GM12878 (cell line): ENCODE measurements around the gene GPR107. TPM values are rescaled to one million over a fixed set of nuclear protein-coding genes. Genes with fewer than 3 reads are reported as not detected.

ENCODE experiments used
- ATAC-seq: fragments of 200-7000 bp; cut with Tn5 transposase; 3 replicates; pipeline ENCODE4 v1.9.1; 2020; ENCODE audit warnings: mild to moderate bottlenecking, moderate library complexity
- BruUV-seq: library from RNA; stranded (reverse); fragments of 400-500 nt; replicated peaks from 2 replicates; lab custom pipeline; 2021; lab: Mats Ljungman, UMichigan
- CTCF ChIA-PET: fragments of 300-600 bp; sonication (Branson Sonifier 250); formaldehyde crosslinking; extraction: SDS; loops from one replicate; lab custom pipeline; 2021; ENCODE audit warnings: inconsistent platforms; lab: Yijun Ruan, JAX
- POLR2A ChIA-PET: fragments of 350-600 bp; formaldehyde crosslinking; extraction: SDS; loops from one replicate; lab custom pipeline; 2021; ENCODE audit warnings: inconsistent platforms; lab: Charles Lee
- RAD21 ChIA-PET: fragments of 300-600 bp; sonication (Branson Sonifier 250); formaldehyde crosslinking; loops from one replicate; lab custom pipeline; 2023; ENCODE audit warnings: antibody characterized with exemption; ENCODE audit not compliant: unreplicated experiment; lab: Charles Lee
- SMC1A ChIA-PET: fragments of 300-600 bp; sonication (Branson Sonifier 250); formaldehyde crosslinking; loops from one replicate; lab custom pipeline; 2023; ENCODE audit not compliant: unreplicated experiment, uncharacterized antibody; lab: Charles Lee
- DNase-seq: peaks from one replicate; pipeline ENCODE4 v3.0.0-alpha.2; 2011; ENCODE audit warnings: low read depth, low spot score
- FAIRE-seq: peaks from 3 replicates; lab custom pipeline; 2011; peaks lifted over from hg19 to GRCh38; lab: Jason Lieb, UNC
- H2AFZ ChIP-seq: 2 replicates; pipeline ENCODE4 v1.6.0; 2011; ENCODE audit warnings: low read depth, low read length, control low read depth; ENCODE audit not compliant: control insufficient read depth
- H3K27ac ChIP-seq: 2 replicates; pipeline ENCODE4 v1.5.1; 2011; ENCODE audit warnings: control low read depth; ENCODE audit not compliant: control insufficient read depth, insufficient read depth
- H3K27me3 ChIP-seq, 2 experiments: replicated peaks in 1 of 2; 2 replicates each; pipeline versions ENCODE4 v1.6.0 to v1.6.1; 2011; ENCODE audit warnings: low read length in 1 of 2; ENCODE audit not compliant: control insufficient read depth in 2 of 2, insufficient read depth in 2 of 2
- H3K36me3 ChIP-seq, 2 experiments: 2 replicates each; pipeline ENCODE4 v1.5.1; 2011; ENCODE audit warnings: low read length in 1 of 2; ENCODE audit not compliant: control insufficient read depth in 2 of 2, insufficient read depth in 2 of 2
- H3K4me1 ChIP-seq: 2 replicates; pipeline ENCODE4 v1.6.1; 2011; ENCODE audit warnings: mild to moderate bottlenecking, low read length, moderate library complexity, mixed read lengths; ENCODE audit not compliant: control insufficient read depth, insufficient read depth
- H3K4me2 ChIP-seq: 2 replicates; pipeline ENCODE4 v1.6.0; 2011; ENCODE audit warnings: control low read depth; ENCODE audit not compliant: control insufficient read depth, insufficient read depth
- H3K4me3 ChIP-seq: fragments of 200-600 bp; sonication (generic); 2 replicates; pipeline ENCODE4 v1.5.1; 2016
- H3K79me2 ChIP-seq: 2 replicates; pipeline ENCODE4 v1.6.0; 2011; ENCODE audit warnings: low read length; ENCODE audit not compliant: control insufficient read depth, insufficient read depth
- H3K9ac ChIP-seq: 2 replicates; pipeline ENCODE4 v1.8.0; 2011; ENCODE audit warnings: low read length, control low read depth, mixed read lengths; ENCODE audit not compliant: control insufficient read depth, insufficient read depth
- H3K9me3 ChIP-seq: replicated peaks from 3 replicates; pipeline ENCODE4 v1.5.1; 2011; ENCODE audit warnings: mild to moderate bottlenecking, low read length; ENCODE audit not compliant: control insufficient read depth, insufficient read depth
- H4K20me1 ChIP-seq: 2 replicates; pipeline ENCODE4 v1.6.0; 2011; ENCODE audit not compliant: control insufficient read depth, insufficient read depth
- ATF7 ChIP-seq: fragments of 450-650 bp; IDR thresholded peaks from 2 replicates; pipeline ENCODE4 v1.6.1; 2016; ENCODE audit warnings: low read depth, mild to moderate bottlenecking
- CHD2 ChIP-seq: IDR thresholded peaks from 2 replicates; pipeline ENCODE4 v1.6.1; 2011; ENCODE audit warnings: low read depth, low read length, improper control_type of control experiment, borderline replicate concordance
- GATAD2B ChIP-seq: fragments of 450-650 bp; conservative IDR thresholded peaks from 2 replicates; pipeline ENCODE4 v1.6.1; 2017; ENCODE audit warnings: low read depth, mild to moderate bottlenecking, moderate library complexity
- HDAC2 ChIP-seq: fragments of 200-600 bp; sonication (generic); IDR thresholded peaks from 2 replicates; pipeline ENCODE4 v1.6.1; 2017
- IKZF1 ChIP-seq: fragments of 450-650 bp; conservative IDR thresholded peaks from 2 replicates; pipeline ENCODE4 v1.6.1; 2017; ENCODE audit warnings: antibody characterized with exemption, mild to moderate bottlenecking
- KLF5 ChIP-seq: fragments of 450-650 bp; IDR thresholded peaks from 2 replicates; pipeline ENCODE4 v1.6.1; 2014; ENCODE audit warnings: mild to moderate bottlenecking; ENCODE audit not compliant: partially characterized antibody
- MEF2B ChIP-seq: fragments of 450-650 bp; IDR thresholded peaks from 2 replicates; pipeline ENCODE4 v1.6.1; 2018; ENCODE audit warnings: mild to moderate bottlenecking, moderate library complexity; ENCODE audit not compliant: partially characterized antibody, poor library complexity, severe bottlenecking
- MXI1 ChIP-seq: fragments of 150-350 bp; IDR thresholded peaks from 2 replicates; pipeline ENCODE4 v1.6.1; 2011; ENCODE audit warnings: low read depth, mild to moderate bottlenecking, inconsistent platforms, low read length, improper control_type of control experiment
- NKRF ChIP-seq: fragments of 450-650 bp; conservative IDR thresholded peaks from 2 replicates; pipeline ENCODE4 v1.6.1; 2017; ENCODE audit warnings: mild to moderate bottlenecking, moderate library complexity
- STAT3 ChIP-seq: IDR thresholded peaks from 2 replicates; pipeline ENCODE4 v1.6.1; 2011; ENCODE audit warnings: low read depth, low read length, improper control_type of control experiment
- ZNF207 ChIP-seq: fragments of 450-650 bp; IDR thresholded peaks from 2 replicates; pipeline ENCODE4 v1.6.1; 2014; ENCODE audit warnings: antibody characterized with exemption, mild to moderate bottlenecking, borderline replicate concordance
- WGBS: methylation state at CpG from one replicate; pipeline ENCODE4 v1.1.6; 2016; ENCODE audit warnings: low lambda C conversion rate; ENCODE audit not compliant: insufficient replicate concordance, insufficient coverage; ENCODE audit errors: missing lambda C conversion rate; 5-methylcytosine and 5-hydroxymethylcytosine counted together
- in situ Hi-C: fragments of 300-500 bp; cut with MboI; formaldehyde crosslinking; loops from 9 replicates; pipeline ENCODE4 v1.14.3; 2018; ENCODE audit warnings: mixed read lengths
- intact Hi-C: fragments of 100-400 bp; cut with micrococcal nuclease; formaldehyde crosslinking; loops from one replicate; pipeline ENCODE4 v1.14.2; 2022; ENCODE audit not compliant: unreplicated experiment
- polyA plus RNA-seq, 11 experiments: library from polyadenylated mRNA; depleted of rRNA in 4 of 11; unstranded in 6 of 11; stranded (reverse) in 5 of 11; fragments of >200 nt; fragmentation: Nextera tagmentation in 4 of 11; fragmentation: Illumina TruSeq in 1 of 11; extraction: Ambion mirVana in 4 of 11; extraction: Trizol in 1 of 11; gene quantifications; 1 replicate in 1 of 11; 2 replicates in 10 of 11; pipeline versions ENCODE4 v1.2.1 to v1.2.3, GENCODE V29; 2011 to 2016; ENCODE audit warnings: inconsistent platforms in 2 of 11, missing spikeins in 2 of 11, low read depth in 1 of 11
- total RNA-seq, 4 experiments: library from RNA; depleted of rRNA in 3 of 4; stranded (reverse); fragments of >200 nt in 3 of 4; fragmentation: Illumina TruSeq in 1 of 4; extraction: Trizol in 1 of 4; gene quantifications; 2 replicates each; pipeline versions ENCODE4 v1.2.1 to v1.2.3, GENCODE V29; 2013 to 2021
- TF ChIP-seq, protein P1 (sequence below): fragments of 450-650 bp; IDR thresholded peaks from 2 replicates; pipeline ENCODE4 v1.6.1; 2014; ENCODE audit warnings: mild to moderate bottlenecking

GPR107 gene
- total and polyA plus RNA-seq, 10 of the 15 experiments (the other 5 are each of a cell fraction or from before 2014, with no cell fraction given) = 2.7 to 21.4 (median 10.6) TPM

DNA sequence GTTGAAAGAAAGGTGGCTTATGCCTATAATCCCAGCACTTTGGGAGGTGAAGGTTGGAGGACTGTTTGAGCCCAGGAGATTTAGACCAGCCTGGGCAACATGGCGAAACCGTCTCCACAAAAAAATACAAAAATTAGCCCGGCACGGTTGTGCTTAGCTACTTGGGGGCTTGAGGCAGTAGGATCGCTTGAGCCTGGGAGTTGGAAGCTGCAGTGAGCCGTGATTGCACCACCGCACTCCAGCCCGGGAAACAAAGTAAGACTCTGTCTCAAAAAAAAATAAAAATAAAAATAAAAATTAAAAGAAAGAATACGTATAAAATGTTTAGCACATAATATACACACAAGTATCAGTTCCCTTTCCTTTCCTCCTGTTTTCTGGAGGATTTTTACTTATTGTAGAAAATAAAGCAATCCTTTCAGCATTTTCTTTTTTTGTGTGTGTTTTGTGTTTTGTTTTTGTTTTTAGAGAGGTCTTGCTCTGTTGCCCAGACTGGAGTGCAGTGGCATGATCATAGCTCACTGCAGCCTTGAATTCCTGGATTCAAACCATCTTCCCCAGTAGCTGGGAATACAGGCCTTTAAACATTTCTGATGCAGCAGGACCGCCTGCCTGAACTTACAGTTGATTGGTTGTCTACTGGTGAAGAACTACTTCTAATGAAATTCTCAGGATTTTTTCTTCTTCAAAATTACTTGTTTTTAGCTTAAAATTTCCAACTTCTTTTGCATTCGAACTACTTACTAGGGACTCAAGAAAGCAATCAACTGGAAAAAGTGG lies 4.1 kb upstream of the GPR107 start:
- intact Hi-C loops = no loop called here
- BruUV-seq = no TSS peak
- Histone ChIP-seq H2AFZ (no peak overlapping the region), H3K36me3 (no peaks in the 10 kb centered on the region), H3K9ac (no peak overlapping the region), H3K4me1 (peaks cover 18% of the 10 kb centered on the region), H3K79me2 (peaks cover 56% of the 10 kb centered on the region), H3K27ac (no peak overlapping the region), H3K9me3 (no peaks in the 10 kb centered on the region), H3K27me3 (no peaks in the 10 kb centered on the region), H3K4me2 (no peak overlapping the region), H3K4me3 (no peak overlapping the region), H4K20me1 (no peaks in the 10 kb centered on the region)
- ChIA-PET SMC1A (interaction anchor here (1.0 kb wide), 1 partner anchor 13 kb away, joined by 4 read pairs; no protein-coding TSS in a partner anchor), CTCF (no interaction called here), POLR2A (interaction anchor here (1.2 to 1.6 kb wide), 2 partner anchors 8 to 10 kb away, joined by 4 to 7 read pairs; no protein-coding TSS in a partner anchor), RAD21 (interaction anchor here (0.6 to 1.4 kb wide), 3 partner anchors 38 to 57 kb away, joined by 3 to 4 read pairs (median 3); no protein-coding TSS in a partner anchor)
- ATAC-seq = no peak
- no peak for DNase-seq
- FAIRE-seq = no peak
- WGBS = 85% methylated on average over 11 of the region's 11 CpGs
- TF ChIP-seq CHD2 (no peak), STAT3 (no peak), MEF2B (no peak), GATAD2B (no peak), ATF7 (no peak), NKRF (no peak), HDAC2 (no peak), KLF5 (no peak), IKZF1 (no peak), MXI1 (no peak), ZNF207 (no peak)
- TF ChIP-seq, protein P1, sequence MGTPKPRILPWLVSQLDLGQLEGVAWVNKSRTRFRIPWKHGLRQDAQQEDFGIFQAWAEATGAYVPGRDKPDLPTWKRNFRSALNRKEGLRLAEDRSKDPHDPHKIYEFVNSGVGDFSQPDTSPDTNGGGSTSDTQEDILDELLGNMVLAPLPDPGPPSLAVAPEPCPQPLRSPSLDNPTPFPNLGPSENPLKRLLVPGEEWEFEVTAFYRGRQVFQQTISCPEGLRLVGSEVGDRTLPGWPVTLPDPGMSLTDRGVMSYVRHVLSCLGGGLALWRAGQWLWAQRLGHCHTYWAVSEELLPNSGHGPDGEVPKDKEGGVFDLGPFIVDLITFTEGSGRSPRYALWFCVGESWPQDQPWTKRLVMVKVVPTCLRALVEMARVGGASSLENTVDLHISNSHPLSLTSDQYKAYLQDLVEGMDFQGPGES = no peak
- in situ Hi-C loops = loop anchor here (25.0 kb wide), 1 partner anchor 1663 kb away; no protein-coding TSS in a partner anchor
